A204.1 (cell line): Measurements from ENCODE around the gene NCR2.

Experiments used
- FAIRE-seq: peaks from 2 replicates; lab custom pipeline; 2012; peaks lifted over from hg19 to GRCh38; lab: Jason Lieb, UNC

The NCR2 gene

DNA sequence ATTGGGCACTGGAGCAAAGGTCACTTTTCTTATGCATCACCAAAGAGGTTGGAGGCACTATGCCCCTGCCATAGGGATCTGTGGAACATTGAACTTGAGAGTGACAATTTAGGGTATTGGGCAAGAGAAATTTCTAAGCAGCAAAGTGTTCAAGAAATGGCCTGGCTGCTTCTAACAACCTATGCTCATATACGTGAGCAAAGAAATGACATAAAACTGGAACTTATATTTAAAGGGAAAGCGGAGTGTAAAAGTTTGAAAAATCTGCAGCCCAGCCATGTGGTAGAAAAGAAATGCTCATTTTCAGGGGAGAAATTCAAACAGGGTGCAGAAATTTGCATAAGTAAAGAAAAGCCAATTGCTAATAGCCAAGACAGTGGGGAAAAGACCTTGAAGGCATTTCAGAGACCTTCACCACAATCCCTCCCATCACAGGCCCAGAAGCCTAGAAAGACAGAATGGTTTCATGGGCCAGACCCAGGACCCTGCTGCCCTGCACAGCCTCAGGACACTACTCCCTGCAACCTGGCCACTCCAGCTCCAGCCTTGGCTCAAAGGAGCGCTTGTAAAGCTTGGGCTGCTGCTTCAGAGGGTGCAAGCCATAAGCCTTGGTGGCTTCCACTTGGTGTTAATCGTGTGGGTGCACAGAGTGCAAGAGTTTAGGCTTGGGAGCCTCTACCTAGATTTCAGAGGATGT, 24.4 kb downstream of the NCR2 start:
- FAIRE-seq, result no peak

DNA sequence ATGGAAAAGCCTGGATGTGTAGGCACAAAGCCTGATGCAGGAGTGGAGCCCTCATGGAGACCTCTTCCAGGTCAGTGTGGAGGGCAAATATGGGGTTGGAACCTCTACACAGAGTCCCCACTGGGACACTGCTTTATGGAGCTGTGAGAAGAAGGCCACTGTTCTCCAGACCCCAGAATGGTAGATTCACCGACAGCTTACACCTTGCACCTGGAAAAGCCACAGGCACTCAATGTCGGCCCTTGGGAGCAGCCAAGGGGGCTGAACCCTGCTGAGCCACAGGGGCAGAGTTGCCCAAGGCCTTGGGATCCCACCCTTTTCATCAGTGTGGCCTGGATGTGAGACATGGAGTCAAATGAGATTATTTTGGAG, 24.9 kb downstream of the NCR2 start:
- no peak for FAIRE-seq

DNA sequence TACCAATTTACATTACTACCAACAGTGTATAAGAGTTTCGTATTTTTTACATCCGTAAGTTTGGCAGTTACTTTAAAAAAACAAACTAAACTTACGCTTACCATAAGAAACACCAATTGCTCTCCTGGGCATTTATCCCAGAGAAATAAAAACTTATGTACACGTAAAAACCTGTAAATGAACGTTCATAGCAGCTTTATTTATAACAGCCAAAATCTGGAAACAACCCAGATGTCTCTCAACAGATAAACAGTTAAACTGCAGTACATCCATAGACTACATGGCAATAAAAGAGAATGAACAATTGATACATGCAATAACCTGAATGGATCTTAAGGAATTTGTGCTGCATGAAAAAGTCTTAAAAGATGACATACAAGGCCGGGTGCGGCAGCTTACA, 30.7 kb downstream of the NCR2 start:
- no peak for FAIRE-seq

DNA sequence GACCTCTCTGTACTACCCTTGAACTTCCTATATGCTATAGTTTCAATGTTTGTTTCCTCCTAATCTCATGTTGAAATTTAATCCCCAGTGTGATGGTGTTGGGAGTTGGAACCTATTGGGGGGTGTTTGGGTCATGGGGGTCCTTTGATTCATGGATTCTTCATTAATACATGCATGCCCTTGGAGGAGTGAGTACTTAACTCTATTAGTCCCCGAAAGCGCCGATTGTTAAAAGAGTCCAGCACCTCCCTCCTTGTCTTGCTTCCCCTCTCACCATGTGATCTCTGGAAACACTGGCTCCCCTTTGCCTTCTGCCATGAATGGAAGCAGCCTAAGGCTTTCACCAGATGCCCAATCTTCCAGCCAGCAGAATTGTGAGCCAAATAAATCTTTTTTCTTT, 31.7 kb downstream of the NCR2 start:
- no peak for FAIRE-seq

DNA sequence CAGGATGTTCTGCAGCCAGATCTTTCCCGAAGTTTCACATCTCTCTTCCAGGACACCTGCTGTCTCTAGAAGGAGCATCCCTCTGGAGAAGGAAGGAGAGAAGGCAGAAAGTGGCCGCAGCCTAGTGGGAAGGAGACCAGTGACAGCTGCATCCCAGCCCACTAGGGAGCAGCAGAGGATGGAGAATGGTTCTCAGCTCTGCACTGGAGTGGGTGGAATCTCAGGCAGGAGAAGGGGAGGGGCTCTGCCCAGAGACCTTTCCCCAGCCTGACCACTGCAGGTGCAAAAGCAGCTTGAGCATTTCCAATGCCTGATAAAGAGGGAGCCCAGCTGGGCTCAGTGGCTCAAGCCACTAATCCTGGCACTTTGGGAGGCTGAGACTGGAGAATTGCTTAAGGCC, 32.3 kb downstream of the NCR2 start:
- no peak for FAIRE-seq

GRCh38 chr6:41370488-41371111, 35.2 kb downstream of the NCR2 start:
- no peak for FAIRE-seq

DNA sequence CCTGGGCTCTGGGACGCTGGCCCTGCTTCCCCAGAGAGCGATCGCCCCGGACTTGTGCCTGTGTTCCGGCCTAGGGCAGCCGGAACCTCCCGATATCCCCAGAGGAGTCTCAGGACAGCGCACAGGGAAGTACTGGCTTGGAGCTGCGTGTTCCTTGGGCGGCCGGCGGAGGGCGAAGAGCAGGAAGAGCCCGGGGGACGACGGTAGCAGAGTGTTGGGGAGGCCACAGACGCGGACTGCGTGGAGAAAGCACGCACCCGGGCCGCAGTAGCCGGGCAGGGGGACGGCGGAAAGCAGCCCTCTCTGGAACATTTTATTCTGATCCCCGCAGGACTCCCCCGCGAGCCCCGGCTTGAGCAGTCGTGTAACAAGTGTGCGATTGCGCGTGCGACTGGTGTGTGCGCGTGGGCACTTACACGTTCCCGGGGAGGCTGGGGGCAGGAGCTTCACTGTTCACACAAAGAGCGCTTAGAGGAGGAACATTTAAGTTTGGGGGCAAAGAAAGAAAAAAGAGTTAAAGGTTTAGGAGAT, 36.1 kb downstream of the NCR2 start:
- FAIRE-seq, result no peak

- FAIRE-seq, result no peak
Observed at GRCh38 chr6:41371992-41372831, 36.8 kb downstream of the NCR2 start.

DNA sequence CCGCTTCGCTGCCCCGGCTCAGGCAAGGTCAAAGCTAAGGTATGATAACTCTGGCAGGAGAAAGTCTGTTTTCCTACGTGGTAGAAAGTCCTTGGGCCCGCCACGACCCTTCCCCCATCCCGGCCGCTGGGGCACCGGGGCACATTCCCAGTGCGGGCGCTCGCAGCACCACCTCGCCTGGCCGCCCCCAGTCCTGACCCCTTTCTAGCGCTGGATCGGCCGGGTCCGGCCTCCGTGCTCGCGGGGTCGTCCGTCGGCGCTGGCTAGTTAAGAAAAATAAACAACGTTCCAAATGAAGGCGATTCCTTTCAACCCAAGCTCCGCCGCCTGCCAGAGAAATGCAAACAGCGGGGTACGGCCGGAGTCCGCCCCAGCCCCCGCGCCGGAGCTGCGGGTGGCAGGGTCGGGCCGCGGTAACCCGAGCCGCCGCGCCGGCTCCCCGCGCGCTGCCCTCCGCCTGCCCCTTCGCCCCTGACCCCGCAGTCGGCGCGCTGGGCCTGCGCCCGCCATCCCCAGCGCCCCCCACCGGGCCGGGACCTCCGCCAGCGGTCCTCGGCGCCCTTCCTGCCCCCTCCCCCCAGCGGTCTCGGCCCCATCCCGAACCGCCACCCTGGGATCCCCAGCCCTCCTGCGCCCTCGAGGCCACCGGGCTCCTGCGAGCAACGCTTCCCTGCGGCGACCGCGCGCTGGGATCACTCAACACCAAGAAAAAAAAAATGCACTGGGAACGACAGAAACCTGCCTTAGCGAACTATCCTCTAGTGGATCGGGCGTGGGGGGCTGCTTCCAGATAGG, 37.6 kb downstream of the NCR2 start:
- FAIRE-seq, result no peak

DNA sequence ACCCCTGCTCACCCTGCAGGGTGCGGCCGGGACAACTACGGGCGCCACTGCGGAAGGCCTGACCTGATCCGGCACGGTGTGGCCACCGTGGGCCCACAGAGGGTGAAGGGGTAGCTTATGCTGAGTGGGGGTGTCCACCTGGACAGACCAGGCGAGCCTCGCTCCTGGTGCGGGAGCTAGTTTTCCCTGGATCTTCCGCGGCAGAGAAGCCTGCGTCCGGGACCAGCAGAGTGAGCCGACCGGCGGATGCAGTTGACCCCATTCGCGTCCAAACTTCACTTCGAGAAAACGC, 38.2 kb downstream of the NCR2 start:
- FAIRE-seq, result no peak

GRCh38 chr6:41373919-41374617, 38.7 kb downstream of the NCR2 start:
- no peak for FAIRE-seq

DNA sequence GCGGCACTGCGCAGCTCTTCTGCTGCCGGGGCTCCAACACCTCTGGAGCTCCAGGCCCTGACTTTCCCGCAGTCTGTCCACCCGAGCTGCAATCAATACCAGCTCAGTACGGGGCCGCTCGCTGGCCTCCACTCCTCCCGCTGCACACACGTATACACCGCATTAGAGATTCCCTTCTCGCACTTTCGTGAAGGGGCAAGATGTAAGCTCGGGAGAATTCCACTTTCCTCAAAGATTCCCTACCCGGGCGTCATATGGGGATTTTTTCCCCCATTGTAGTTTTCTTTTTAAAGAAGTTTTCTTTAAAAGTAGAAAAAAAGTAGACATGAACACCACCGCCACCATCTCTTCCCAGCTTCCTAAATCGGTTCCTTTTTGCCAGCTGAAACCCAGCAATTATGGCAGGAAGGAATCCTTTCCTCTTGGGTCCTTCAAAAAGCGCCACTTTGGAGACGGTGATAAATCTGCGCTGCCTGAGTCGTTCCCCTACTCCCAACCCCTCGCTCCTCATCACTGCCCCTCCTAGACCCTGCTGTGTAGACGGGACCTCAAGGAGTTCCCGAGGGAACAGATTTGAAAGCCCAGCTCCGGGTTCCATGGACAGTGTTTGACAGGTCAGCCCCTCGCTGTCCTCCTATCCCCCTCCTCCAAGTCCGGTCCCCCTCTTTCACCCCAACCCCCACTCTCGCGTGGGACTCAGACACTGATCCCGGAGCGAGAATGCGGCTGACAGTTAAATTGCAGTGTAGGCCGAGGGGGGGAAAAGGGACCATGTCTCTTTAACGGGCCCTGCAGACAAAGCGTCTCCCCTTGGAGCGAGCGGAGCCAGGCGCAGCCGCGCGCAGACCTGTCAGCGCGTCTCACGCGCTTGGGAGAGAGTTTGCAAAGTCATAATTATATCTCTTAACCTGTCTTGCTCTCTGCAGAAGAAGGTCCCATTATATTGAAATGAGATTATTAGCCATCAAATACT, 39.5 kb downstream of the NCR2 start:
- FAIRE-seq, result no peak

DNA sequence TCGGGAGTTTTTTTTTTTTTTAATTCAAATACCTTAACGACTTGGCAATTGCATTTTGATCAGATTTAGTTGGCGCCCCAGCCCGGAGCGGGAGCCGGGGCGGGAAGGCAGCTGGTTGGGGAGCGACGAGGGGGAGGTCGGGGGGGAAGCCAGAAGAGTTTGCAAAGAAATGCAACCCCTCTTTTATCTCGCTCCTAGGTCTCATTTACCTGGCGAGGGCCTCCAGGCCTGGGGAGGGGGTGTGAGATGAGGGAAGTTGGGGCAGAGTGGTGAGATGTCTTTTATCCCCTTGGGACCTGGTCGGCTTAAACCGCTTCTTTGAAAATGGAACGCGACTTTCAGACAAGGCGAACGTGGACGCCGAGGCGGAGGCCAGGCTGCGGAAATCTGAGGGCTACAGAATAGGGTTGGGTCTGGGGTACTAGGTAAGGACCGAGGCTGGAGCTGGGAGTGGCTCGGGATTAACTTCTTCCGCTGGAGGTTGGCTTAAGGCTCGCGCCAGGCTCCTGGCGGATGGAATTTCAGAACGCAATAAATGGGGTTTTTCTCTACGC, 40.3 kb downstream of the NCR2 start:
- no peak for FAIRE-seq

DNA sequence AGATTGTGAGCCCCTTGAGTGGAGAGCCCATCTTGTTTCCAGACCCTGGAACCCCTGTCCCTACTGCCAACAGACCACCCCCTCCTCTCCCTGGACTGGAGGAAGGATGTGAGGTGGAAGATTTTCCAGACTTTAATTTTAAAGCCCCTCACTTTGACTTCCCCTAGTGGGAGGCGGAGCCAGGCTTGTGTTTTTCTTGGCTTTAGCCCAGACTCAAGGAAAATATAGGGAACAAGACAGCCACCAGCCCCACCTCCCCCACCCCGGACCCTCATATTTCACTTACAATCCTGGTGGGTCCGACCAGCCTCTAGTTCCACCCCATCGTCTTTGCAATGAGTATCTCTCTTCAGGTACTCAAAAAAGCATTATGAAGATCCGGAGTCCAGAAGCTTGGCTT, 40.8 kb downstream of the NCR2 start:
- FAIRE-seq, result no peak

DNA sequence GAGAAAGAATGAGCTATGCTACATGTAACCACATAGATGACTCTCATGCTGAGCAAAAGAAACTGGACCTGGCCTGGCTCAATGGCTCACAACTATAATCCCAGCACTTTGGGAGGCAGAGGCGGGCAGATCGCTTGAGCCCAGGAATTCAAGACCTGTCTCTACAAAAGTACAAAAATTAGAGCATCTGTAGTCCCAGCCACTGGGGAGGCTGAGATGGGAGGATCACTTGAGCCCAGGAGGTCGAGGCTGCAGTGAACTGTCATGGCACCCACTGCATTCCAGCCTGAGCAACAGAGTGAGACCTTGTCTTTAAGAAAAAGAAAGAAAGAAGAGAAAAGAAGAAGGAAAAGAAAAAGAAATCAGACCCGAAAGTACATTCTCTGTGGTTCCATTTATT, 41.7 kb downstream of the NCR2 start:
- FAIRE-seq, result no peak

GRCh38 chr6:41379306-41379705, 43.9 kb downstream of the NCR2 start:
- no peak for FAIRE-seq

DNA sequence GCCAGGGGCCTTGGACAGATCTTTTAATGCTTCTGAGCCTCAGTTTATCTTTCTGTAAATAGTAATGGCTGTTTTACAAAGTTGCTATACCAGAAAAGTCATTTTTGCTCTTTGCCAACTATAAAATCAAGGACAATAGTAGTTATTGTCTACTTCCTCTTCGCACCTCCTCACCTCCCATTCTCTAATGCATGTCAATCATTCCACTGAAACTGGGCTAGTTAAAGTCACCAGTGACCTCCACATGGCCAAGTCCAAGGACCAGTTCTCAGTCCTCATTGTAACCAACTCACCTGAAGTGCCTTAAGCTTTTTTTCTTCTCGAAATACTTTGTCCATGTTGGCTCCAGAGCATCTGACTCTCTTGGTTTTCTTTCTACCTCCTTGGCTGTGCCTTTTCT, 51.2 kb downstream of the NCR2 start:
- FAIRE-seq, result no peak

GRCh38 chr6:41392246-41392645, 56.8 kb downstream of the NCR2 start:
- no peak for FAIRE-seq

DNA sequence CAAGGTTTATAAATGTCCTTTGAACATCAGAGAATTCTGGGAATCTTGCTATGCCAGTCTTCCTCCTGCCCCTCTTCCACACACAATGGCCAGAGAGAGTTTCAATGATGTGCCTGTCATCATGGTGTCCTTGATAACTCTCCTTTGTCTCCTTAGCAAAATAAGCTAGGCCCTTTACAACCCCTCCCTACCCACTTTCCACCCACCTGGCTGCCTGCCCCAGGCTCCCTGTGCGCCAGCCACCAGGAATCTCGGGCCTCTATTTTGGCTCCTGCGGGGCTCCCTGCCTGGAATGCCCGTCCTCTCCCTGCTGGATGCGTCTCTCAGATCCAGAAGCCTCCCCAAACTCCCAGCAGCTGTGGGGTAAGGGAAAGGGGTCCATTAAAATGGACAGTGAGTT, 60.9 kb downstream of the NCR2 start:
- FAIRE-seq, result no peak

DNA sequence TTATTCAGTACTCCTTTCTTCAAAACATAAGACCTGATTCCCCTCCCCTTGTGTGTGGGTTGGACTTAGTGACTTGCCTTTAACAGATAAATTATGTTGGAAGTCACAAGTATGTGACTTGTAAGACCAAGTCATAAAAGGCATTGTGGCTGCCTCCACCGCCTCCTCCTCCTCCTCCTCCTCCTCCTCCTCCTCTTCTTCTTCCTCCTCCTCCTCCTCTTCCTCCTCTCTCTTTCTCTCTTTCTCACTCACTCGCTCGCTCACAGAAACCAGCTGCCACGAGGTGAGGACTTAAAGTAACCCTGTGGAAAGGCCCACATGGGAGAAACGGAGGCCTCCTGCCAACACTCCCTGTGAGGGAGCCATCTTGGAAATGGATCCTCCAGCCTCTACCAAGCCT, 64.0 kb downstream of the NCR2 start:
- no peak for FAIRE-seq
